Peyer's patch (tissue), 4 donors: ENCODE results near the gene TAF11L3. TPM values are rescaled to one million over a fixed set of nuclear protein-coding genes. Genes with fewer than 3 reads are reported as not detected.
"Not testable (repeated sequence)": the region's sequence is repeated elsewhere in the genome, so short reads cannot be mapped to it uniquely, and the experiment has no call there.

Experiments
- DNase-seq, 3 donors: peaks; one replicate each; pipeline ENCODE4 v3.0.0-alpha.2; 2017 to 2019
- H3K27ac ChIP-seq, 4 donors: fragments of 200-600 bp; sonication (generic); one replicate each; pipeline ENCODE4 v1.5.1; 2016 to 2019
- H3K27me3 ChIP-seq, 2 donors: fragments of 200-600 bp; sonication (generic); one replicate each; pipeline ENCODE4 v1.5.1; 2019
- H3K36me3 ChIP-seq, 3 donors: fragments of 200-600 bp; sonication (generic); one replicate each; pipeline ENCODE4 v1.5.1; 2016 to 2019
- H3K4me1 ChIP-seq, 4 donors: fragments of 200-600 bp; sonication (generic); one replicate each; pipeline ENCODE4 v1.5.1; 2016 to 2019
- H3K4me3 ChIP-seq, 4 donors: fragments of 200-600 bp; sonication (generic); 1 replicate in 3 of 4; 2 replicates in 1 of 4; pipeline ENCODE4 v1.5.1; 2016 to 2019; ENCODE audit warnings: mild to moderate bottlenecking in 1 of 4
- H3K9me3 ChIP-seq, 4 donors: fragments of 200-600 bp; sonication (generic); one replicate each; pipeline ENCODE4 v1.5.1; 2016 to 2019; ENCODE audit warnings: mild to moderate bottlenecking in 1 of 4
- POLR2A ChIP-seq, 2 donors: fragments of 450-650 bp; IDR thresholded peaks; one replicate each; pipeline ENCODE4 v1.5.1; 2017; ENCODE audit warnings: antibody characterized with exemption in 2 of 2, mild to moderate bottlenecking in 2 of 2, moderate library complexity in 2 of 2
- total RNA-seq, 4 donors: library from RNA; depleted of rRNA; stranded (reverse); fragments of >200 nt; gene quantifications; one replicate each; pipeline ENCODE4 v1.1.0, GENCODE V29; 2016
- TF ChIP-seq, protein P1 (sequence below), 6 experiments: fragments of 450-650 bp in 4 of 6; fragments of 200-600 bp in 2 of 6; sonication (generic) in 1 of 6; IDR thresholded peaks; one replicate each; pipeline ENCODE4 v1.5.1; 2017 to 2019; ENCODE audit warnings: antibody characterized with exemption in 6 of 6, mild to moderate bottlenecking in 3 of 6, moderate library complexity in 1 of 6

TAF11L3 gene
- total RNA-seq, 4 donors from 2014 or later: not detected

DNA sequence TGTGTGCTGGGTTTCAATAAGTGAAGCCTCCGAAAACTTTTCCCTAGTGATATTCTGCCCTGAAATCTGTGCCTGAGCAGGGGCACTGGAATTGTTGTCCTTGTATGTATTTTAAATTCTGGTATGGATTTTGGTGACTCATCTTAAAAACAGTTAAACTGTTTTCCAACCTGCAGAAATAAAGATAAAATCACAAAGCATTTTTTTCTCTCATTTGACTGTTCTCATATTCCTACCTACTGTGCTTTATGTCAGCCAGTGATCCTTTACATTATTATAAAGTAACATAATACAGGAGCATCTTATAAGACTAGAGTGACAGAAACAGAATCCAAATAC is 31.0 kb upstream of the TAF11L3 start:
- DNase-seq: no peak
- Histone ChIP-seq H3K27ac (no peak overlapping the region), H3K36me3 (no peaks in the 10 kb centered on the region), H3K4me3 (no peak overlapping the region), H3K27me3 (no peaks in the 10 kb centered on the region), H3K9me3 (no peaks in the 10 kb centered on the region), H3K4me1 (no peaks in the 10 kb centered on the region)
- TF ChIP-seq, protein P1, sequence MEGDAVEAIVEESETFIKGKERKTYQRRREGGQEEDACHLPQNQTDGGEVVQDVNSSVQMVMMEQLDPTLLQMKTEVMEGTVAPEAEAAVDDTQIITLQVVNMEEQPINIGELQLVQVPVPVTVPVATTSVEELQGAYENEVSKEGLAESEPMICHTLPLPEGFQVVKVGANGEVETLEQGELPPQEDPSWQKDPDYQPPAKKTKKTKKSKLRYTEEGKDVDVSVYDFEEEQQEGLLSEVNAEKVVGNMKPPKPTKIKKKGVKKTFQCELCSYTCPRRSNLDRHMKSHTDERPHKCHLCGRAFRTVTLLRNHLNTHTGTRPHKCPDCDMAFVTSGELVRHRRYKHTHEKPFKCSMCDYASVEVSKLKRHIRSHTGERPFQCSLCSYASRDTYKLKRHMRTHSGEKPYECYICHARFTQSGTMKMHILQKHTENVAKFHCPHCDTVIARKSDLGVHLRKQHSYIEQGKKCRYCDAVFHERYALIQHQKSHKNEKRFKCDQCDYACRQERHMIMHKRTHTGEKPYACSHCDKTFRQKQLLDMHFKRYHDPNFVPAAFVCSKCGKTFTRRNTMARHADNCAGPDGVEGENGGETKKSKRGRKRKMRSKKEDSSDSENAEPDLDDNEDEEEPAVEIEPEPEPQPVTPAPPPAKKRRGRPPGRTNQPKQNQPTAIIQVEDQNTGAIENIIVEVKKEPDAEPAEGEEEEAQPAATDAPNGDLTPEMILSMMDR (IDR thresholded peaks at IDR 0.05): no peak
- TF ChIP-seq POLR2A (IDR thresholded peaks at IDR 0.05): no peak

DNA sequence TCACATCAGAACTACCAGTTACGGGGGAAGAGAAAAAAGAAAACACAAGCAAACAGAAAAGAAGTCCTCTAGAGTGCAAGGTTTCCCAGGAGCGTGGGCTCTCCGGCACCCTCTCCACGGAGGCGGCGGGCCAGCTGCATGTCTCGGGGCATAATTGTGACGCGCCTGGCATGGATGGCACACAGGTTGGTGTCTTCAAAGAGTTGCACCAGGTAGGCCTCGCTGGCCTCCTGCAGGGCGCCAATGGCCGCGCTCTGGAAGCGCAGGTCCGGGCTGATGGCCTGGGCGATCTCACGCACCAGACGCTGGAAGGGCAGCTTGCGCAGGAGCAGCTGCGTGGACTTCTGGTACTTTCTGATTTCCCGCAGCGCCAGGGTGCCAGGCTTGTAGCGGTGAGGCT is 26.9 kb upstream of the TAF11L3 start:
- H3K4me1 ChIP-seq, H3K4me3 ChIP-seq, H3K36me3 ChIP-seq, H3K27me3 ChIP-seq, H3K27ac ChIP-seq, DNase-seq, H3K9me3 ChIP-seq: not testable (repeated sequence)

DNA sequence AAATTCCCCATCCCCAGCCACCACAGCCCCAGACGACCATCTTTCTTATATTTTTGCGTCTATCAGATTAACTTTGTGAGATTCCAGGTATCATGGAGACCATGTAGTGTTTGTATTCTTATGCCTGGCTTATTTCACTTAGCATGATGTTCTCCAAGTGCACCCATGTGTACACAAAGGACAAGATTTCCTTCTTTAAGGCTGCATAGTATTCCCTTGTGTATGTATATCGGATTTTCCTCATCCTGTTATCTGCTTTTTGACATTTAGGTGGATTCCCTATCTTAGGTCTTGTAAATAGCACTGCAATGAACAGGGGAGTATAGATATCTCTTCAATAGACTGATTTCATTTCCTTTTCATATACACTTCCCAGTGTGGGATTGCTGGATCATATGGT is 25.4 kb upstream of the TAF11L3 start:
- Histone ChIP-seq H3K36me3 (no peaks in the 10 kb centered on the region), H3K27ac (no peak overlapping the region), H3K4me3 (no peak overlapping the region), H3K27me3 (no peaks in the 10 kb centered on the region), H3K4me1 (no peaks in the 10 kb centered on the region), H3K9me3 (no peaks in the 10 kb centered on the region)
- no peak for DNase-seq
- TF ChIP-seq, protein P1 (IDR thresholded peaks at IDR 0.05): no peak
- TF ChIP-seq POLR2A (IDR thresholded peaks at IDR 0.05): no peak

DNA sequence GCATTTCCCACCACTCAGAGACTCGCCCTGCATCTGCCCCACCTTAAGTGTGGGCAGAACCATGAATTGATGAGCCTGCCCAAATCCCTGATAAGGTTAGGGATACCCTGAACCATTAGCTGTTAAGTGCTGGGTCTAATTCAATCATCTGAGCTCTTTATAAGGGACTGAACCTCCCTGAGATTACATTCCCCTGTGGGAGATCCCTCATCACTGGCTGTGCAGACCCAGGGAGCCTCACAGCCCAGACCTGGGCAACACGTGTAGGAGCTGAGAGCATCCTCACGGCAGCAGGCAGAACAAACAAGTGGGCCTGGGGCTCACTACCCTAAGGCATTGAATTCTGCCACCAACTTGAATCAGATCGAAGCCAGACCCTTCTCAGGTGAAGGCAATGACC is 20.7 kb upstream of the TAF11L3 start:
- Histone ChIP-seq H3K4me3 (no peak overlapping the region), H3K9me3 (no peaks in the 10 kb centered on the region), H3K27ac (no peak overlapping the region), H3K27me3 (no peaks in the 10 kb centered on the region), H3K36me3 (no peaks in the 10 kb centered on the region), H3K4me1 (no peaks in the 10 kb centered on the region)
- no peak for DNase-seq
- TF ChIP-seq POLR2A (IDR thresholded peaks at IDR 0.05): no peak
- TF ChIP-seq, protein P1 (IDR thresholded peaks at IDR 0.05): no peak

DNA sequence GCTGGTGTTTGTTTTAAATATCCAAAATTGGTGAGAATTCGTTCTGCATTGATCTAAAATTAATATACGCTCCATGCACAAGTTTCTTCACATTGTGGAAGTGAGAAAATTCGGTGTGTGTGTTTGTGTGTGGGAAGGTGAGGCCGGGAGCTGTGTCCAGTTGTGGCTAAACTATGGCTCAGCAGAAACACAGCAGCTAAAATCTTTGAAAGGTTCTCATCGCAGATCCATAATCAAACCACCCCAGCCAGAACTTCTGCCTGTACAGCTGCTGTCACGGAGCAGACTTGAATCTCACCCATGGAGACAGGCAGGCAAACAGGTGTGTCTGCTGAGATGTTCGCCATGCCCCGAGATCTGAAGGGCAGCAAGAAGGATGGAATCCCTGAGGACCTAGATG is 20.2 kb upstream of the TAF11L3 start, which contains the start of gene TAF11L2:
Gene TAF11L2, plus strand, starts transcription at position 301 of the 400 bp plus-strand sequence.
- DNase-seq, H3K4me1 ChIP-seq, H3K9me3 ChIP-seq, H3K27ac ChIP-seq, H3K27me3 ChIP-seq, H3K4me3 ChIP-seq, H3K36me3 ChIP-seq: not testable (repeated sequence)

DNA sequence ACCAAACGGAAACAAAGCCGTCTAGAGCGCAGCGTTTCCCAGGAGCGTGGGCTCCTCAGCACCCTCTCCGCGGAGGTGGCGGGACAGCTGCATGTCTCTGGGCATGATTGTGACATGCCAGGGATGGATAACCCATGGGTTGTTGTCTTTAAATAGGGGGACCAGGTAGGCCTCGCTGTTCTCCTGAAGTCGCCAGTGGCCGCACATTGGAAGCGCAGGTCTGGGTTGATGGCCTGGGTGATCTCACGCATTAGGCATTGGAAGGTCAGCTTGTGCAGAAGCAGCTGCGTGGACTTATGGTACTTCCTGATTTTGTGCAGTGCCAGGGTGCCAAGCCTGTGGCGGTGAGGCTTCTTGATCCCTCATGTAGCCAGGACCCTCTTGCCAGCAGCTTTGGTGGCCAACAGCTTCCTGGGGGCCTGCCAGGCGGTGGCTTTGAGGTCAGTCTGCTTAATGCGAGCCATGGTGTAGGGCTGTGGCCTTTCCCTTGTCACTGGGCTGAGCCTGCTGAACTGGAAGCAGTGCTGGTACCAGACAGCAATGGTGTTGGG is 6.3 kb upstream of the TAF11L3 start:
- no peak for DNase-seq
- no peaks in the 10 kb centered on the region for H3K27me3 ChIP-seq
- TF ChIP-seq, protein P1 (IDR thresholded peaks at IDR 0.05): no peak
- no peak for TF ChIP-seq POLR2A (IDR thresholded peaks at IDR 0.05)
- H3K27ac ChIP-seq: no peak overlapping the region
- no peaks in the 10 kb centered on the region for H3K36me3 ChIP-seq
- H3K4me1 ChIP-seq: no peaks in the 10 kb centered on the region
- no peak overlapping the region for H3K4me3 ChIP-seq
- no peaks in the 10 kb centered on the region for H3K9me3 ChIP-seq

DNA sequence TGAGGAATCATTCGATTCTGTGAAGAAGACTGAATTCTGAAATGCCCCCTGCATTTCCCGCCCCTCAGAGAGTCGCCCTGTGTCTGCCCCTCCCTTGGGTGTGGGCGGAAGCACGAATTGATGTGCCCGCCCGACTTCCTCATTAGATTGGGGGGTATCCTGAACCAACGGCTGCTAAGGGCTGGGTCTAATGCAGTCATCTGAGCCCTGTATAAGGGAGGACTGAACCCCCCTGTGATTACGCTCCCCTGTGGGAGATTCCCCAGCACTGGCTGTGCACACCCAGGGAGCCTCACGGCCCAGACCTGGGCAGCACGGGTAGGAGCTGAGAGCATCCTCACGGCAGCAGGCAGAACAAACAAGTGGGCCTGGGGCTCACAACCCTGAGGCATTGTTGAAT is 641 bp upstream of the TAF11L3 start:
- not testable (repeated sequence) for H3K4me3 ChIP-seq, H3K4me1 ChIP-seq, H3K27me3 ChIP-seq, DNase-seq, H3K27ac ChIP-seq, H3K9me3 ChIP-seq, H3K36me3 ChIP-seq

DNA sequence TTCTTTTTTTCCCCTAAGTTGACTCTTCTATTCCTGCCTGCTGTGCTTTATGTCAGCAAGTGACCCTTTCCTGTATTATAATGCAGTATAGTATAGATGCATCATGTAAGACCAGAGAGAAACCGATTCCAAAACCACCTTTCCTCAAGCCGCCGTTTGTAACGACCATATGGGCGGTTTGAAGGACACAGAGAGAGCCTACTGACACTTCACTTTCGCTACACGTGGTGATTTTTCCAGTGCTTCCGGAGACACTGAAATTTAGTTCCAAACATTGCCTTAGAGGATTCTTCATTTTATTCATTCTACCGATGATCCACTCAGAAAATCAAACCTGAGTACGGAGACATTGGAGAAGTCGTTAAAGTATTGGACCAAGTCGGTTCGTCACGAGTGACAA is 1.3 kb downstream of the TAF11L3 start:
- H3K4me1 ChIP-seq, H3K4me3 ChIP-seq, H3K27ac ChIP-seq, DNase-seq, H3K27me3 ChIP-seq, H3K36me3 ChIP-seq, H3K9me3 ChIP-seq: not testable (repeated sequence)

DNA sequence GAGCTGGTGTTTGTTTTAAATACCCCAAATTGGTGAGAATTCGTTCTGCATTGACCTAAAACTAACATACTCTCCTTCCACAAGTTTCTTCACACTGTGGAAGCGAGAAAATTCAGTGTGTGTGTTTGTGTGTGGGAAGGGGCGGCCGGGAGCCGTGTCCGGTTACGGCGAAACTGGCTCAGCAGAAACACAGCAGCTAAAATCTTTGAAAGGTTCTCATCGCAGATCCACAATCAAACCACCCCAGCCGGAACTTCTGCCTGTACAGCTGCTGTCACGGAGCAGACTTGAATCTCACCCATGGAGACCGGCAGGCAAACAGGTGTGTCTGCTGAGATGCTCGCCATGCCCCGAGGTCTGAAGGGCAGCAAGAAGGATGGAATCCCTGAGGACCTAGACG is 3.3 kb downstream of the TAF11L3 start, which contains the start of gene TAF11L4:
Gene TAF11L4, plus strand, starts transcription at position 301 of the 400 bp plus-strand sequence.
- not testable (repeated sequence) for H3K4me1 ChIP-seq, DNase-seq

DNA sequence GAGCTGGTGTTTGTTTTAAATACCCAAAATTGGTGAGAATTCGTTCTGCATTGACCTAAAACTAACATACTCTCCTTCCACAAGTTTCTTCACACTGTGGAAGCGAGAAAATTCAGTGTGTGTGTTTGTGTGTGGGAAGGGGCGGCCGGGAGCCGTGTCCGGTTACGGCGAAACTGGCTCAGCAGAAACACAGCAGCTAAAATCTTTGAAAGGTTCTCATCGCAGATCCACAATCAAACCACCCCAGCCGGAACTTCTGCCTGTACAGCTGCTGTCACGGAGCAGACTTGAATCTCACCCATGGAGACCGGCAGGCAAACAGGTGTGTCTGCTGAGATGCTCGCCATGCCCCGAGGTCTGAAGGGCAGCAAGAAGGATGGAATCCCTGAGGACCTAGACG is 6.8 kb downstream of the TAF11L3 start, which contains the start of gene TAF11L5:
Gene TAF11L5, plus strand, starts transcription at position 301 of the 400 bp plus-strand sequence.
- not testable (repeated sequence) for H3K27me3 ChIP-seq, H3K9me3 ChIP-seq, H3K27ac ChIP-seq, H3K4me3 ChIP-seq, H3K36me3 ChIP-seq, H3K4me1 ChIP-seq, DNase-seq

More for the DNA sequence above, 3.3 kb downstream of the TAF11L3 start, which contains the start of gene TAF11L4:
- H3K4me3 ChIP-seq, H3K9me3 ChIP-seq, H3K36me3 ChIP-seq, H3K27ac ChIP-seq, H3K27me3 ChIP-seq: not testable (repeated sequence)

DNA sequence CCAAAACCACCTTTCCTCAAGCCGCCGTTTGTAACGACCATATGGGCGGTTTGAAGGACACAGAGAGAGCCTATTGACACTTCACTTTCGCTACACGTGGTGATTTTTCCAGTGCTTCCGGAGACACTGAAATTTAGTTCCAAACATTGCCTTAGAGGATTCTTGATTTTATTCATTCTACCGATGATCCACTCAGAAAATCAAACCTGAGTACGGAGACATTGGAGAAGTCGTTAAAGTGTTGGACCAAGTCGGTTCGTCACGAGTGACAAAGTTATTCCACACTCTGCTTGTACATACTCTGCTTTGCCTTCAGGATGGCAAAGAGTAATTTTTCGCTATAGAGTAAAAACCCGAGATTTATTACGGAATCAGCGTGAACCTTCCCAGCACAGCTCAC is 8.3 kb downstream of the TAF11L3 start:
- H3K27ac ChIP-seq, H3K4me1 ChIP-seq, H3K4me3 ChIP-seq, H3K27me3 ChIP-seq, H3K9me3 ChIP-seq, H3K36me3 ChIP-seq: not testable (repeated sequence)
- peak in 2 of 3 donors; percentile 36 to 65 for DNase-seq
